A673 (cell line): ENCODE measurements around the gene ZNF74. TPM values are rescaled to one million over a fixed set of nuclear protein-coding genes. Genes with fewer than 3 reads are reported as not detected.

Source experiments
- BruUV-seq: library from RNA; stranded (reverse); fragments of 400-500 nt; replicated peaks from 2 replicates; lab custom pipeline; 2021; lab: Mats Ljungman, UMichigan
- CTCF ChIA-PET: fragments of 300-600 bp; sonication (Branson Sonifier 250); formaldehyde crosslinking; loops from one replicate; lab custom pipeline; 2022; ENCODE audit warnings: antibody characterized with exemption; lab: Charles Lee
- POLR2A ChIA-PET: fragments of 300-600 bp; sonication (Branson Sonifier 250); formaldehyde crosslinking; loops from one replicate; lab custom pipeline; 2022; ENCODE audit warnings: antibody characterized with exemption; ENCODE audit not compliant: low non-redundant PET; lab: Charles Lee
- DNase-seq: peaks from one replicate; pipeline ENCODE4 v3.0.0-alpha.2; 2015; ENCODE audit warnings: low spot score
- H3K27ac ChIP-seq: fragments of 200-600 bp; sonication (generic); 2 replicates; pipeline ENCODE4 v1.5.1; 2016; ENCODE audit warnings: mixed run types, low read depth, mild to moderate bottlenecking, mixed read lengths, antibody characterized with exemption, low read length; ENCODE audit not compliant: poor library complexity, severe bottlenecking
- H3K27me3 ChIP-seq: fragments of 200-600 bp; sonication (generic); replicated peaks from 2 replicates; pipeline ENCODE4 v1.6.1; 2017; ENCODE audit warnings: mixed run types, low read depth, mild to moderate bottlenecking, mixed read lengths, antibody characterized with exemption, low read length; ENCODE audit not compliant: insufficient read depth, poor library complexity
- H3K36me3 ChIP-seq: fragments of 200-600 bp; sonication (generic); 2 replicates; pipeline ENCODE4 v1.6.1; 2016; ENCODE audit warnings: mixed run types, mild to moderate bottlenecking, mixed read lengths, antibody characterized with exemption, low read length; ENCODE audit not compliant: insufficient read depth, poor library complexity, severe bottlenecking
- H3K4me1 ChIP-seq: fragments of 200-600 bp; sonication (generic); 2 replicates; pipeline ENCODE4 v1.6.1; 2017; ENCODE audit warnings: mixed run types, mild to moderate bottlenecking, mixed read lengths, antibody characterized with exemption, low read length; ENCODE audit not compliant: insufficient read depth, poor library complexity, severe bottlenecking
- H3K4me3 ChIP-seq: fragments of 200-600 bp; sonication (generic); 2 replicates; pipeline ENCODE4 v1.5.1; 2016; ENCODE audit warnings: low read depth, mixed run types, mild to moderate bottlenecking, mixed read lengths, low read length; ENCODE audit not compliant: poor library complexity, severe bottlenecking
- H3K9me3 ChIP-seq: fragments of 200-600 bp; sonication (generic); 2 replicates; pipeline ENCODE4 v1.6.1; 2016; ENCODE audit warnings: mixed run types, low read depth, mild to moderate bottlenecking, mixed read lengths, antibody characterized with exemption, low read length; ENCODE audit not compliant: poor library complexity, severe bottlenecking
- EZH2 ChIP-seq: fragments of 200-600 bp; sonication (generic); IDR thresholded peaks from 2 replicates; pipeline ENCODE4 v1.6.1; 2017; ENCODE audit warnings: borderline replicate concordance, low read depth, mild to moderate bottlenecking, mixed read lengths, antibody characterized with exemption, low read length; ENCODE audit not compliant: poor library complexity, severe bottlenecking
- intact Hi-C: fragments of 100-400 bp; cut with micrococcal nuclease; formaldehyde crosslinking; loops from one replicate; pipeline ENCODE4 v1.10.0; 2022; ENCODE audit not compliant: unreplicated experiment
- total RNA-seq: library from RNA; stranded (reverse); gene quantifications from 2 replicates; pipeline ENCODE4 v1.2.3, GENCODE V29; 2021
- TF ChIP-seq, protein P1 (sequence below): fragments of 300-800, 200-600 bp; sonication (generic); conservative IDR thresholded peaks from 2 replicates; pipeline ENCODE4 v1.5.1; 2017; ENCODE audit warnings: low read depth, mild to moderate bottlenecking, antibody characterized with exemption, low read length, moderate library complexity, mixed read lengths

The ZNF74 gene
- total RNA-seq, 1 experiment from 2014 or later, result 37.2 TPM

DNA sequence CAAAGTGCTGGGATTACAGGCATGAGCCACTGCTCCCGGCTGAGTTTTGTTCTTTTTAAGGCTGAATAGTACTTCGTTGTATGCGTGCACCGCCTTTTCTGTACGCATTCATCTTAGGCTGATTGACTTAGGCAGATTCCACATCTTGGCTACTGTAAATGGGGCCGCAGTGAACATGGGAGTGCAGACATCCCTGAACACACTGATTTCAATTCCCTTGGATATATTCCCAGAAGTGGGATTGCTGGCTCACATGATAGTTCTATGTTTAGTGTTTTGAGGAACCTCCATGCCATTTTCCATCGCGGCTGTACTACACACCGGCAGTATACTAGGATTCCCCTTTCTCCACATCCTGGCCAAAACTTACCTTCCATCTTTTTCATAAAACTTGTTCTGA is 10.4 kb upstream of the ZNF74 start:
- Histone ChIP-seq H3K9me3 (no peaks in the 10 kb centered on the region), H3K36me3 (no peaks in the 10 kb centered on the region), H3K4me3 (no peak overlapping the region), H3K4me1 (no peaks in the 10 kb centered on the region), H3K27ac (no peak overlapping the region), H3K27me3 (no peaks in the 10 kb centered on the region)
- ChIA-PET POLR2A (no interaction called here), CTCF (no interaction called here)
- TF ChIP-seq, protein P1, sequence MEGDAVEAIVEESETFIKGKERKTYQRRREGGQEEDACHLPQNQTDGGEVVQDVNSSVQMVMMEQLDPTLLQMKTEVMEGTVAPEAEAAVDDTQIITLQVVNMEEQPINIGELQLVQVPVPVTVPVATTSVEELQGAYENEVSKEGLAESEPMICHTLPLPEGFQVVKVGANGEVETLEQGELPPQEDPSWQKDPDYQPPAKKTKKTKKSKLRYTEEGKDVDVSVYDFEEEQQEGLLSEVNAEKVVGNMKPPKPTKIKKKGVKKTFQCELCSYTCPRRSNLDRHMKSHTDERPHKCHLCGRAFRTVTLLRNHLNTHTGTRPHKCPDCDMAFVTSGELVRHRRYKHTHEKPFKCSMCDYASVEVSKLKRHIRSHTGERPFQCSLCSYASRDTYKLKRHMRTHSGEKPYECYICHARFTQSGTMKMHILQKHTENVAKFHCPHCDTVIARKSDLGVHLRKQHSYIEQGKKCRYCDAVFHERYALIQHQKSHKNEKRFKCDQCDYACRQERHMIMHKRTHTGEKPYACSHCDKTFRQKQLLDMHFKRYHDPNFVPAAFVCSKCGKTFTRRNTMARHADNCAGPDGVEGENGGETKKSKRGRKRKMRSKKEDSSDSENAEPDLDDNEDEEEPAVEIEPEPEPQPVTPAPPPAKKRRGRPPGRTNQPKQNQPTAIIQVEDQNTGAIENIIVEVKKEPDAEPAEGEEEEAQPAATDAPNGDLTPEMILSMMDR, result no peak
- TF ChIP-seq EZH2, result no peak
- no peak for DNase-seq
- intact Hi-C loops, result no loop called here
- no TSS peak for BruUV-seq

DNA sequence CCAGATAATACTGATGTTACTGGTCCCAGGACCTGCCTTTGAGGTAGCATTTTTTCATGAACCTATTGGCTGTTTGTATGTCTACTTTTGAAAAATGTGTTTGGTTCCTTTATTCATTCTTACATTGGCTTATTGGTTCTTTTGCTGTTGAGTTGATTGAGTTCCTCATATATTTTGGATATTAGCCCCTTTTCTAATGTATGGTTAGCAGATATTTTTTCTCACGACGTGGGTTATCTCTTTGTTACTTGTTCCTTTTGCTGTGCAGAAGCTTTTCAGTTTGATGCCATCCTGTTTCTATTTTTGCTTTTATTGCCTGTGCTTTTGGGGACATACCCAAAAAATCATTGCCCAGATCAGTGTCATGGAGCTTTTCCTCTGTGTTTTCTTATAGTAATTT is 9.8 kb upstream of the ZNF74 start:
- BruUV-seq, result no TSS peak
- H3K9me3 ChIP-seq, result no peaks in the 10 kb centered on the region
- no peaks in the 10 kb centered on the region for H3K27me3 ChIP-seq
- H3K4me1 ChIP-seq, result no peaks in the 10 kb centered on the region
- TF ChIP-seq EZH2, result no peak
- TF ChIP-seq, protein P1, result no peak
- H3K4me3 ChIP-seq, result no peak overlapping the region
- H3K27ac ChIP-seq, result no peak overlapping the region
- H3K36me3 ChIP-seq, result no peaks in the 10 kb centered on the region
- DNase-seq, result no peak
- ChIA-PET CTCF (no interaction called here), POLR2A (no interaction called here)
- intact Hi-C loops, result no loop called here

DNA sequence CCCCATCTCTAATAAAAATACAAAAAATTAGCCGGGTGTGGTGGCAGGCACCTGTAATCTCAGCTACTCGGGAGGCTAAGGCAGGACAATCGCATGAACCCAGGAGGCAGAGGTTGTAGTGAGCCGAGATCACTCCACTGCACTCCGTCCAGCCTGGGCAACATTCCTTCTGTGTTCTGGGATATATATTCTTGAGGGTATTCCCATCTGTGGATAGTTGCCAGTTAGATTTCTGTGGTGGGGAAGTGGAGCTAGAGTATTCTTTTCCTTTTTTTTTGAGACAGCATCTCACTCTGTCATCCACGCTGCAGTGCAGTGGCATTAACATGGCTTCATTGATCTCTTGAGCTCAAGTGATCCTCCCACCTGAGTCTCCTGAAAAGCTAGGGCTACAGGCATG is 9.1 kb upstream of the ZNF74 start:
- TF ChIP-seq, protein P1, result no peak
- no peak for TF ChIP-seq EZH2
- ChIA-PET POLR2A (no interaction called here), CTCF (no interaction called here)
- BruUV-seq, result no TSS peak
- intact Hi-C loops, result no loop called here
- Histone ChIP-seq H3K4me3 (no peak overlapping the region), H3K27me3 (no peaks in the 10 kb centered on the region), H3K4me1 (no peaks in the 10 kb centered on the region), H3K27ac (no peak overlapping the region), H3K9me3 (no peaks in the 10 kb centered on the region), H3K36me3 (no peaks in the 10 kb centered on the region)
- DNase-seq, result no peak
